HUES6 (cell line): ENCODE measurements around the gene SH3RF1.
"Not testable (repeated sequence)": the region's sequence is repeated elsewhere in the genome, so short reads cannot be mapped to it uniquely, and the experiment has no call there.

Experiments used
- H3K27ac ChIP-seq: 2 replicates; pipeline ENCODE4 v1.7.0; 2013; ENCODE audit warnings: low read depth, mild to moderate bottlenecking, low read length, inconsistent platforms
- H3K27me3 ChIP-seq: 2 replicates; pipeline ENCODE4 v1.6.1; 2013; ENCODE audit warnings: low read length; ENCODE audit not compliant: control insufficient read depth, insufficient read depth
- H3K36me3 ChIP-seq: 2 replicates; pipeline ENCODE4 v1.6.1; 2013; ENCODE audit warnings: low read length; ENCODE audit not compliant: control insufficient read depth, insufficient read depth
- H3K4me1 ChIP-seq: 2 replicates; pipeline ENCODE4 v1.6.1; 2013; ENCODE audit warnings: low read length; ENCODE audit not compliant: control insufficient read depth, insufficient read depth
- H3K4me3 ChIP-seq: 2 replicates; pipeline ENCODE4 v1.5.1; 2013; ENCODE audit warnings: low read depth, low read length
- H3K9ac ChIP-seq: one replicate; pipeline ENCODE4 v1.6.1; 2013; ENCODE audit warnings: mild to moderate bottlenecking, low read length
- H3K9me3 ChIP-seq: 2 replicates; pipeline ENCODE4 v1.6.1; 2013; ENCODE audit warnings: low read depth, low read length; ENCODE audit not compliant: control insufficient read depth, insufficient read depth

Gene SH3RF1

DNA sequence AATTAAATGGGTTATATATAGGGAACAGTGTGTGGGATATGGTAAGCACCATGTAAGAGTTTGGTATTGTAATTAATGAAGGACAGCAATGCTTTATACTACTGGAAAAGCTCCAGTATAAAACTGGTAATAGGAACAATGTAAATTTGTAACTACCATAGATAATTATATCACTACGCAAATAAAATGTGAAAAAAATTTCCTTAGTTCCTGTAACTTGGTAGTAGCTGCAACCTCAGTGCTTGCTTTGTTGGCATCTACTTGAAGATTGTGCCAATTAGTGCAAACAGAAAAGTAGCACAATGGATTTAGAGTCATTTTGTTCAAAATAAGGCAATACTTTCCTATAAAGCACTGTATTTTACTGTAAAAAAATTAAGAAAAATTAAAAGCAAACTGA lies 34.4 kb upstream of the SH3RF1 start:
- Histone ChIP-seq H3K9ac (no peak overlapping the region), H3K27ac (no peak overlapping the region), H3K9me3 (peaks cover 4% of the 10 kb centered on the region; the same call in 1 of the 2 replicates), H3K4me1 (no peaks in the 10 kb centered on the region), H3K4me3 (no peak overlapping the region), H3K27me3 (no peaks in the 10 kb centered on the region), H3K36me3 (no peaks in the 10 kb centered on the region)

- Histone ChIP-seq H3K9ac (no peak overlapping the region), H3K36me3 (no peaks in the 10 kb centered on the region), H3K4me3 (no peak overlapping the region), H3K4me1 (no peaks in the 10 kb centered on the region), H3K27ac (no peak overlapping the region), H3K27me3 (no peaks in the 10 kb centered on the region), H3K9me3 (no peaks in the 10 kb centered on the region)
Measured at GRCh38 chr4:169295822-169296221, 25.1 kb upstream of the SH3RF1 start.

- Histone ChIP-seq H3K4me1 (no peaks in the 10 kb centered on the region), H3K9ac (no peak overlapping the region), H3K36me3 (no peaks in the 10 kb centered on the region), H3K27me3 (no peaks in the 10 kb centered on the region), H3K4me3 (no peak overlapping the region), H3K27ac (no peak overlapping the region), H3K9me3 (no peaks in the 10 kb centered on the region)
Measured at GRCh38 chr4:169293343-169294176, 22.8 kb upstream of the SH3RF1 start.

DNA sequence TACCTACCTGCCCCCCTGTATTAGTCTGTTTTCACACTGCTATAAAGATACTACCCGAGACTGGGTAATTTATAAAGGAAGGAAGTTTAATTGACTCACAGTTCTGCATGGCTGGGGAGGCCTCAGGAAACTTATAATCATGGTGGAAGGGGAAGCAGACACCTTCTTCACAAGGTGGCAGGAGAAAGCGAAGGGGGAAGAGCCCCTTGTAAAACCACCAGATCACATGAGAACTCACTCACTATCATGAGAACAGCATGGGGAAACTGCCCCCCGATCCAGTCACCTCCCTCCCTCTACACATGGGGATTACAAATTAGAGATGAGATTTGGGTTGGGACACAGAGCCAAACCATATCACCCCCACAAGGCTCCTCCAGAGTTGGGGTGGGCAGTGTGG lies 17.2 kb upstream of the SH3RF1 start:
- not testable (repeated sequence) for H3K36me3 ChIP-seq, H3K27me3 ChIP-seq

GRCh38 chr4:169286562-169287301 lies 16.0 kb upstream of the SH3RF1 start:
- Histone ChIP-seq H3K36me3 (no peaks in the 10 kb centered on the region), H3K9me3 (peaks cover 4% of the 10 kb centered on the region; the same call in 1 of the 2 replicates), H3K9ac (no peak overlapping the region), H3K27me3 (no peaks in the 10 kb centered on the region), H3K4me1 (no peaks in the 10 kb centered on the region), H3K4me3 (no peak overlapping the region), H3K27ac (no peak overlapping the region)

More for the DNA sequence above, 17.2 kb upstream of the SH3RF1 start:
- H3K9ac ChIP-seq, H3K4me3 ChIP-seq, H3K9me3 ChIP-seq, H3K4me1 ChIP-seq, H3K27ac ChIP-seq: not testable (repeated sequence)

- H3K36me3 ChIP-seq, result no peaks in the 10 kb centered on the region
Measured at GRCh38 chr4:169283114-169283509, 12.4 kb upstream of the SH3RF1 start.

DNA sequence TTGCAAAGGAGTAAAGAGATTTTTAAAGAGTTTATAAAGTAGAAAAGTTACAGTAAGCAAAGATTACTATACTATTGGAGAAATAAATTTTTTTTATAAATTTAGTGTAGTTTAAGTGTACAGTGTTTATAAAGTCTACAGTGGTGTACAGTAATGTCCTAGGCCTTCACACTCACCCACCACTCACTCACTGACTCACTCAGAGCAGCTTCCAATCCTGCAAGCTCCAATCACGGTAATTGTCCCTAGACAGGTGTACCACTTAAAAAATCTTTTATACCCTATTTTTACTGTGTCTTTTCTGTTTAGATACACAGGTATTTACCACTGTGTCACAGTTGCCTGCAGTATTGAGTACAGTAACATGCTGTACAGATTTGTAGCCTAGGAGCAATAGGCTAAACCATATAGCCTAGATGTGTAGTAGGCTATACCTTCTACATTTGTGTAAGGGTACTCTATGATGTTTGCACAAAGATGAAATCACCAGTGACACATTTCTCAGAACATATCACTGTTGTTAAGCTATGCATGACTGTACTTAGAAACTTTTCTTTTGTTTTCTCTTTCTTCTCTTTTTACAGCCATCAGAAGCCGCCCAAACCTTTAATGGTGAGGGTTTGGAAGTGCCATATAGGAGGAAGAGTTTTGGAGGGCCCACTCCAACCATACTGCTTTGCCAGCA lies 11.8 kb upstream of the SH3RF1 start:
- no peaks in the 10 kb centered on the region for H3K4me1 ChIP-seq
- peaks cover 4% of the 10 kb centered on the region; the same call in 1 of the 2 replicates for H3K9me3 ChIP-seq
- no peak overlapping the region for H3K4me3 ChIP-seq
- no peak overlapping the region for H3K27ac ChIP-seq
- no peaks in the 10 kb centered on the region for H3K27me3 ChIP-seq
- H3K36me3 ChIP-seq, result no peaks in the 10 kb centered on the region
- H3K9ac ChIP-seq, result no peak overlapping the region

More at GRCh38 chr4:169283114-169283509, 12.4 kb upstream of the SH3RF1 start:
- no peak overlapping the region for H3K27ac ChIP-seq
- H3K9ac ChIP-seq, result no peak overlapping the region
- H3K9me3 ChIP-seq, result peaks cover 4% of the 10 kb centered on the region; the same call in 1 of the 2 replicates
- no peaks in the 10 kb centered on the region for H3K27me3 ChIP-seq
- H3K4me3 ChIP-seq, result no peak overlapping the region
- no peaks in the 10 kb centered on the region for H3K4me1 ChIP-seq

GRCh38 chr4:169279108-169279507 lies 8.4 kb upstream of the SH3RF1 start:
- Histone ChIP-seq H3K36me3 (no peaks in the 10 kb centered on the region), H3K9ac (no peak overlapping the region), H3K27me3 (no peaks in the 10 kb centered on the region), H3K4me1 (peaks cover 9% of the 10 kb centered on the region), H3K27ac (no peak overlapping the region), H3K9me3 (no peaks in the 10 kb centered on the region), H3K4me3 (no peak overlapping the region)

GRCh38 chr4:169278624-169279023 lies 7.9 kb upstream of the SH3RF1 start:
- Histone ChIP-seq H3K4me1 (peaks cover 9% of the 10 kb centered on the region), H3K27ac (no peak overlapping the region)

DNA sequence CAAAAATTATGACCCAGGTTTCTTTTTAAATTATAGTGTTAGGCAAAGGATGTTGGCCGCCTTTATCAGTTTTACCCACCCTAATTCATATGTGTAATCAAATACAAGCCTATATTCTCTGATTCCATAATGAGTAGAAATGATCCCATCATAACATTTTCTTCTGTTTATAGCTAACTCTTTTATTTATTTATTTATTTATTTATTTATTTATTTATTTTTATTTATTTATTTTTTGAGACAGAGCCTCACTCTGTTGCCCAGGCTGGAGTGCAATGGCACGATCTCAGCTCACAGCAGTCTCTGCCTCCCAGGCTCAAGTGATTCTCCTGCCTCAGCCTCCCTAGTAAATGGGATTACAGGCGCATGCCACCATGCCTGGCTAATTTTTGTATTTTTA lies 7.1 kb upstream of the SH3RF1 start:
- not testable (repeated sequence) for H3K9ac ChIP-seq, H3K27ac ChIP-seq, H3K9me3 ChIP-seq, H3K4me1 ChIP-seq, H3K27me3 ChIP-seq, H3K36me3 ChIP-seq, H3K4me3 ChIP-seq

More at GRCh38 chr4:169278624-169279023, 7.9 kb upstream of the SH3RF1 start:
- H3K36me3 ChIP-seq, result no peaks in the 10 kb centered on the region
- no peaks in the 10 kb centered on the region for H3K9me3 ChIP-seq
- H3K9ac ChIP-seq, result no peak overlapping the region
- no peak overlapping the region for H3K4me3 ChIP-seq
- H3K27me3 ChIP-seq, result no peaks in the 10 kb centered on the region

DNA sequence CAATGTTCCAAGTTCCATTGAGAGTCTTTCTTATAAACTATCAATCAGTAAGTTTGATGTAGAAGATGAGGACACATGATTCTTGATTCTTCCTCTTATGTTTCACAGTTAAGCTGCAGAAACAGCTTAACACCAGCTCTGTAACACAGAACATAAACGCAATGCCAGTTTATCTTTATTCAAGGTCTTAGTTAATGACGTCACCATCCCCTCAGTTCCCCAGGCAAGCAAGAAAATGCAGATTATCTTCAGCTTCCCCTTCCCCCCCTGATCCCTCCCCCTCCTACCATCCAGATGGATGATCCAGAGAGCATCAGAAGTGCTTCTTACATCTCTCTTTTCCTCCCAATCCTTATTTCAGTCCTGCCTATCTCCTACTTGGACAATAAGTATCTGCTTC lies 4.4 kb upstream of the SH3RF1 start:
- H3K9ac ChIP-seq, result no peak overlapping the region
- peaks cover 14% of the 10 kb centered on the region for H3K4me1 ChIP-seq
- no peak overlapping the region for H3K4me3 ChIP-seq
- no peaks in the 10 kb centered on the region for H3K9me3 ChIP-seq
- no peaks in the 10 kb centered on the region for H3K36me3 ChIP-seq
- H3K27me3 ChIP-seq, result peaks cover 14% of the 10 kb centered on the region; the same call in 1 of the 2 replicates
- H3K27ac ChIP-seq, result no peak overlapping the region
